B cell (primary cell): Measurements from ENCODE around the gene ACOXL.

Experiments
- CTCF ChIP-seq: fragments of 200-600 bp; IDR thresholded peaks from one replicate; pipeline ENCODE4 v1.8.0; 2022; ENCODE audit warnings: antibody characterized with exemption, mild to moderate bottlenecking
- EZH2 ChIP-seq: IDR thresholded peaks from 2 replicates; pipeline ENCODE4 v1.6.1; 2012; ENCODE audit warnings: borderline replicate concordance, low read depth, mild to moderate bottlenecking, moderate library complexity, low read length; ENCODE audit not compliant: insufficient read depth, poor library complexity, severe bottlenecking

GRCh38 chr2:110771547-110772382 is 39.4 kb downstream of the ACOXL start:
- TF ChIP-seq CTCF, result no peak
- TF ChIP-seq EZH2, result no peak
